ENCODE measurements around the gene TEX28.
"Not testable (repeated sequence)": the region's sequence is repeated elsewhere in the genome, so short reads cannot be mapped to it uniquely, and the experiment has no call there.

TEX28 gene

GRCh38 chrX:154269245-154269644 lies 25.7 kb downstream of the TEX28 start:
- H3K36me3 ChIP-seq; H3K9me3 ChIP-seq; H3K27me3 ChIP-seq; H3K4me3 ChIP-seq (ENCODE audit: low read depth in 1 of 2, low read length in 1 of 2); H3K27ac ChIP-seq; H3K4me1 ChIP-seq (ENCODE audit: control insufficient read depth in 1 of 2, insufficient read depth in 1 of 2, low read depth in 1 of 2, low read length in 1 of 2): not testable (repeated sequence)

- H3K36me3 ChIP-seq; H3K9me3 ChIP-seq; H3K4me3 ChIP-seq (ENCODE audit: low read depth in 1 of 2, low read length in 1 of 2); H3K27me3 ChIP-seq; H3K4me1 ChIP-seq (ENCODE audit: control insufficient read depth in 1 of 2, insufficient read depth in 1 of 2, low read depth in 1 of 2, low read length in 1 of 2); H3K27ac ChIP-seq: not testable (repeated sequence)
Observed at GRCh38 chrX:154263072-154263471, 31.9 kb downstream of the TEX28 start.

GRCh38 chrX:154258711-154259110 lies 36.2 kb downstream of the TEX28 start:
- H3K27ac ChIP-seq; H3K9me3 ChIP-seq; H3K36me3 ChIP-seq; H3K27me3 ChIP-seq; H3K4me1 ChIP-seq (ENCODE audit: control insufficient read depth in 1 of 2, insufficient read depth in 1 of 2, low read depth in 1 of 2, low read length in 1 of 2); H3K4me3 ChIP-seq (ENCODE audit: low read depth in 1 of 2, low read length in 1 of 2): not testable (repeated sequence)

GRCh38 chrX:154257282-154257681 lies 37.6 kb downstream of the TEX28 start, which contains the start of gene OPN1MW3:
Gene OPN1MW3, plus strand, starts transcription at chrX:154257582. Its CDS starts 38 bp downstream, at chrX:154257620.
- H3K36me3 ChIP-seq; H3K4me1 ChIP-seq (ENCODE audit: control insufficient read depth in 1 of 2, insufficient read depth in 1 of 2, low read depth in 1 of 2, low read length in 1 of 2); H3K4me3 ChIP-seq (ENCODE audit: low read depth in 1 of 2, low read length in 1 of 2); H3K9me3 ChIP-seq; H3K27me3 ChIP-seq; H3K27ac ChIP-seq: not testable (repeated sequence)

GRCh38 chrX:154248076-154248475 lies 46.8 kb downstream of the TEX28 start:
- H3K36me3 ChIP-seq; H3K27ac ChIP-seq; H3K27me3 ChIP-seq; H3K9me3 ChIP-seq; H3K4me3 ChIP-seq (ENCODE audit: low read depth in 1 of 2, low read length in 1 of 2); H3K4me1 ChIP-seq (ENCODE audit: control insufficient read depth in 1 of 2, insufficient read depth in 1 of 2, low read depth in 1 of 2, low read length in 1 of 2): not testable (repeated sequence)

DNA sequence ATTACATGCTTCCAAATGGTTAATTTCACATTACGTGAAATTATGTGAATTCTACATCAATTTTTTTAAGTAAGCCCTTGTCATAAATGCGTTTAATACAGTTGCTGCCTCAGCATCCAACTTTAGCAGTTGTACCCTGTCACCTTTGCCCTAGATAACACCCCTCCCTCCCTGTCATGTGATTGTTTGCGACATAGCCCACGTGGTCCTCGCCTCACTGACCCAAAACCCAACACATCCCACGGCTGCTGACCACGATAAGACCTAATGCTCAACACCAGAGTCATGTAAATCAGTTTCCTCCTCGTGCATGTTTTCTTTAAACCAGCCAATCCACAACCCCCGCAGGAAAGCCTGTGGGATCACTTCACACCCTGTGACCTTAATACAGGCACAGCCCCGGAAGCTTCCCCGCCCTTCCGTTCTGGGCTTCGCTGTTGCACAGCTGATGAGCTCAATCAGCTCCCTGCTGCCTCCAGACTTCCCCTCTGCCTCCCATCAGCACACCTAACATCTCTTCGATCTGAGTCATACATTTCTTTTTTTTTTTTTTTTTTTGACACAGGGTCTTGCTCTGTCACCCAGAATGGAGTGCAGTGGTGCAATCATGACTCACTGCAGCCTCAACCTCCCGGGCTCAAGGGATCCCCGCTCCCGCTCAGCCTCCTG lies 47.4 kb downstream of the TEX28 start:
- not testable (repeated sequence) for H3K4me1 ChIP-seq (ENCODE audit: control insufficient read depth in 1 of 2, insufficient read depth in 1 of 2, low read depth in 1 of 2, low read length in 1 of 2); H3K9me3 ChIP-seq; H3K27me3 ChIP-seq; H3K27ac ChIP-seq; H3K36me3 ChIP-seq; H3K4me3 ChIP-seq (ENCODE audit: low read depth in 1 of 2, low read length in 1 of 2)

DNA sequence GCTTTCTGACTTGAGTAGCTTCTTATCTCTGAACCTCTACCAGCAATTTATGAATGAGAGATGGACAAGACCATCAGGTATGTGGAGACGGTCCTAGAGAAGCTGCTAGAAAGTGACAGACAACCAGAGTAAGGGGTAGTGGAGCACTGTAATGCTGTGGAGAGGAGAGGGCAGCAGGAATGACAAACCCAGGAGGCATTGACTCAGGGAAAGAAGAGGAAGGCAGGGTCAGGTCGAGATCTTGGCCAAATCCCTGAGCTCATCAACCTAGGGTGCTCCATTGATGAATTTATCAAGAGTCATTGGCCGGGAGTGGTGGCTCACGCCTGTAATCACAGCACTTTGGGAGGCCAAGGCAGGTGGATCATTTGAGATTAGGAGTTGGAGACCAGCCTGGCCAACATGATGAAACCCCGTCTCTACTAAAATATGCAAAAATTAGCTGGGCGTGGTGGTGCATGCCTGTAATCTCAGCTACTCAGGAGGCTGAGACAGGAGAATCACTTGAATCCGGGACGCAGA lies 54.9 kb downstream of the TEX28 start:
- H3K4me3 ChIP-seq (ENCODE audit: low read depth in 1 of 2, low read length in 1 of 2); H3K27me3 ChIP-seq; H3K36me3 ChIP-seq; H3K9me3 ChIP-seq; H3K27ac ChIP-seq; H3K4me1 ChIP-seq (ENCODE audit: control insufficient read depth in 1 of 2, insufficient read depth in 1 of 2, low read depth in 1 of 2, low read length in 1 of 2): not testable (repeated sequence)

- H3K36me3 ChIP-seq; H3K4me3 ChIP-seq (ENCODE audit: low read depth in 1 of 2, low read length in 1 of 2); H3K27ac ChIP-seq; H3K27me3 ChIP-seq; H3K4me1 ChIP-seq (ENCODE audit: control insufficient read depth in 1 of 2, insufficient read depth in 1 of 2, low read depth in 1 of 2, low read length in 1 of 2); H3K9me3 ChIP-seq: not testable (repeated sequence)
Observed at GRCh38 chrX:154238939-154239559, 55.9 kb downstream of the TEX28 start.

DNA sequence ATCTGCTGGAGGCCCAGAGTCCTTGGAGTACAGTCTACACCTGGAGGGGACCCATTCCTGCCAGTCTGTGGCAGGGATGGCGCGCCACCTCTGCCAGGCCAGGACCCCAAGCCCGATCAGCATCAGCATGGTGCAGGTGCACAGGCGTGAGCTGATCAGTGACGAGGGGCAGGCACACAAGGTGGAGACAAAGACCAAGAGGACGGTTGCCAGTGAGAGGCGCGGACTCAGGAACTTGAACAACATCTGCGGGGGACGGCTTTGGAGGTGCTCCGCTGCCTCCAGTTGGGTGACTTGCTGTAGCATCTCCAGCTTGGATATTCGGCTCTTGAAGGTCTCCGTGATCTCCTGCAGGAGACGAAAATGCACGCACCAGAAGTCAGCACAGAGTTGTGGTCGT lies 61.3 kb downstream of the TEX28 start:
- H3K9me3 ChIP-seq = not testable (repeated sequence)

GRCh38 chrX:154231443-154231842 lies 63.5 kb downstream of the TEX28 start:
- H3K36me3 ChIP-seq; H3K27me3 ChIP-seq; H3K4me3 ChIP-seq (ENCODE audit: low read depth in 1 of 2, low read length in 1 of 2); H3K4me1 ChIP-seq (ENCODE audit: control insufficient read depth in 1 of 2, insufficient read depth in 1 of 2, low read depth in 1 of 2, low read length in 1 of 2); H3K27ac ChIP-seq; H3K9me3 ChIP-seq: not testable (repeated sequence)

More for the DNA sequence above, 61.3 kb downstream of the TEX28 start:
- not testable (repeated sequence) for H3K4me1 ChIP-seq (ENCODE audit: control insufficient read depth in 1 of 2, insufficient read depth in 1 of 2, low read depth in 1 of 2, low read length in 1 of 2); H3K27ac ChIP-seq; H3K4me3 ChIP-seq (ENCODE audit: low read depth in 1 of 2, low read length in 1 of 2); H3K27me3 ChIP-seq; H3K36me3 ChIP-seq

DNA sequence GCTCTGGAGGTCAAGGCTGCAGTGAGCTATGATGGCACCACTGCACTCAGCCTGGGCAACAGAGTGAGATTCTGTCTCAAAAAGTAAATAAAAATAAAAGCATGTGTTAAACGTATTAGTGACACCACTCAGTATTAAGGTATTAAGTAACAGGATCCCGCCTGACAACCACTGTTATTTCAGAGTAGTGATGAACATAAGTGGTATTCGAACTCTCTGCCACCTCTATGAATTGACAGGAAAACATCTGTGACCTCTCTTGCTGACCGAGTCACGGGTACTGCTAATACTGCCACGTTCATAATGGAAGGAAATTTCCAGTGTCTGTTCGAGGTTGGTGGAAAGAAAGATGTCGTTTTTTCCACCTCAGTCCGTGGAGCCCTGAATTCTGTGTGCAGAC lies 68.2 kb downstream of the TEX28 start:
- not testable (repeated sequence) for H3K27ac ChIP-seq; H3K9me3 ChIP-seq; H3K4me1 ChIP-seq (ENCODE audit: control insufficient read depth in 1 of 2, insufficient read depth in 1 of 2, low read depth in 1 of 2, low read length in 1 of 2); H3K4me3 ChIP-seq (ENCODE audit: low read depth in 1 of 2, low read length in 1 of 2); H3K27me3 ChIP-seq; H3K36me3 ChIP-seq

DNA sequence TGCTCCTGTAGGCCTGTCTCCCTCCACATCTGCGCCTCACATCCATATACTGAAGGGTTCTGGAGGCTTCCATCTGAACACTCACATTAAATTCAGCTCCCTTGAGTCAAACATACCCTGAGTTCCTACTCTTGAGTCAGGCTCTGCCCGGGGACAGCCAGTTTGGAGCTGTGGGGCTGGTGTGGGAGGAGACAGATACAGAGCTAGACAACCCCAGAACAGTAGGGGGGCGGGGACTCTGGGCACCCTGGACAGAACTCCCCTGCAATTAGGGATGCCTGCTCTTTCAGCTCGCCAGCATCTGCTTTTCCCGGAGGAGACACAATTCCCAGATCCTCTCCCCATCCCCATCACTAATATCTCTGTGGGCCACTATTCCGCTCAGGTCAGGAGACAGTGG lies 69.6 kb downstream of the TEX28 start:
- H3K4me3 ChIP-seq (ENCODE audit: low read depth in 1 of 2, low read length in 1 of 2); H3K36me3 ChIP-seq; H3K4me1 ChIP-seq (ENCODE audit: control insufficient read depth in 1 of 2, insufficient read depth in 1 of 2, low read depth in 1 of 2, low read length in 1 of 2): not testable (repeated sequence)

More for the DNA sequence above, 69.6 kb downstream of the TEX28 start:
- not testable (repeated sequence) for H3K27me3 ChIP-seq, H3K9me3 ChIP-seq, H3K27ac ChIP-seq
